NK-92 (cell line): Measurements from ENCODE around the gene HIBCH.
"Not testable (repeated sequence)": the region's sequence is repeated elsewhere in the genome, so short reads cannot be mapped to it uniquely, and the experiment has no call there.

Experiments used
- DNase-seq: peaks from one replicate; lab custom pipeline; 2025; ENCODE audit not compliant: unreplicated experiment; lab: John Stamatoyannopoulos, UW

HIBCH gene

DNA sequence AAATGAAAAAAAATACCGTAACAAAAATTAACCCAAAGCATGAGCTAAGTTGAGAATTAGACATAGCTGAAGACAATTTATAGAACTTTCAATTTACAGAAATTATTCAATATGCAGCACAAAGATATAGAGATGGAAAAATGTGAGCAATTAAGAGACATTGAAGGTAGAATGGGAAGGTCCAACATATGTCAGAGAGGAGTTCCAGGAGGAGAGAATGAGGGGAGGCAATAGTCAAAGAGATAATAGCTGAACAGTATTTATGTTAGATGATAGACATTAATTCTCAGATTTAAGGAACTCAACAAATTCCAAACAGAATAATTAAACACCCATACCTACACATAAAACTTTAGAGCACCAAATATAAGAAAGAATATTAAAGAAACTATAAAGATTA is 154.1 kb downstream of the HIBCH start:
- DNase-seq: no peak

DNA sequence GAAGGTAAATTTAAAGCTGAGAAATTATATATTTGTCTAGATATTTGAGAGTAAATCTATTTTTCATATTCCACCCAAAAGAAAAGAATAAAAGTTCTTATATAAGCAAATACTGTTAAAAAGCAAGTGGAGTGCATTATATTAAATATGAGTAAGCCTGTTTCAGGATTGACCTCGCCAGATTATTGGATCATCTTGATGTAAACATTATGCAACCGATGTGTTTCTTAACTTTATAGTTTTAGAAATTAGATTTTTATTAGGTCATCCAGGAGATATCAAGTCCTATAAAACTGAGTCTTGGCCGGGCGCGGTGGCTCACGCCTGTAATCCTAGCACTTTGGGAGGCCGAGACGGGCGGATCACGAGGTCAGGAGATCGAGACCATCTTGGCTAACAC is 156.8 kb downstream of the HIBCH start:
- DNase-seq: no peak

DNA sequence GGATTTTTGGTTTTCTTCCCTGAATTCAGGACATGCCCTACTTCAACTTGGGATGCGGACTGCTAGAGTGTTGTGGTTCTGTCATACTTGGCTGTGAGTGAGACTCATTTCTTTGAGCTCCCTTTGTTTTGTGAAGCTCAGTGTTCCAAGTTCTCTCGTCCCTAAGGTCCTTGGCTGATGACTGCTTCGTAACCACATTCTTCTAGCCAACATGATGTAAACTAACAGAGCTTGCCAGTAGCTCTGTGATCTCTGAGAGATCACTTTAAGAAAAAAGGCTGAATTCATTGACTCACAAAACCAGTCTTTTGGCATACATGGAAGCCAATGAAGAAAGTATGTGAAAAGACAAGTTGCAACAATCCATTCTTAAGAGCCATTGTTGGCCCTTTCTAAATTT is 160.2 kb downstream of the HIBCH start:
- no peak for DNase-seq

DNA sequence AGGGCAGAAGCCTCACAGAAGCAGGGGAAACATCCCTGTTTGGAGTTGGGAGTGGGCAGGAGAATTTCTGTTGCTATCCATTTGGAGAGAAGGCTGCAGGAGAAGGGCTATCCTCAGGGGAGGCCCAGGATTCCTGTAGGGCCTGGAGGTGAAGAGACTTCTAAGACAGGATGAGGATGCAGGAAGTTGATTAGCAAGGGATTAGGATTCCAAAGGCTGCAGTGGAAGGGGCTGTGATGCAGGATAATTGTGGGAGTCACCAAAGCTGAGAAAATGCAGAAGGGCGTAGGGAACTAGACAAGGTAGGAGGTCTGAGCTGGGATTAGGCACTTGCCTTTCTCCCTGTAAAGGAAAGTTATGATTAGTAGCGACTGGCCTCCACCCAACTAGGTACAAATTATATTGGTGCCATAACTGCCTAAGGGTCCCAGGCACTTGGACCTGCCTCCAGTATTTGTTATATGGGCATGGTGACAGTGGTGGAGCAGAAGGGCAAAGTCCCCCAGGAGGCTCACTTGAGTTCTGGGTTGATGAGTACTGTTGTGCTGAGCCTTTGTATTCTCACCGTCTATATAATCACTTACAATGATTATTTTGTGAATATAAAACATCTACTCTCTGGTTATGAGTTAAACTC is 160.7 kb downstream of the HIBCH start:
- no peak for DNase-seq

DNA sequence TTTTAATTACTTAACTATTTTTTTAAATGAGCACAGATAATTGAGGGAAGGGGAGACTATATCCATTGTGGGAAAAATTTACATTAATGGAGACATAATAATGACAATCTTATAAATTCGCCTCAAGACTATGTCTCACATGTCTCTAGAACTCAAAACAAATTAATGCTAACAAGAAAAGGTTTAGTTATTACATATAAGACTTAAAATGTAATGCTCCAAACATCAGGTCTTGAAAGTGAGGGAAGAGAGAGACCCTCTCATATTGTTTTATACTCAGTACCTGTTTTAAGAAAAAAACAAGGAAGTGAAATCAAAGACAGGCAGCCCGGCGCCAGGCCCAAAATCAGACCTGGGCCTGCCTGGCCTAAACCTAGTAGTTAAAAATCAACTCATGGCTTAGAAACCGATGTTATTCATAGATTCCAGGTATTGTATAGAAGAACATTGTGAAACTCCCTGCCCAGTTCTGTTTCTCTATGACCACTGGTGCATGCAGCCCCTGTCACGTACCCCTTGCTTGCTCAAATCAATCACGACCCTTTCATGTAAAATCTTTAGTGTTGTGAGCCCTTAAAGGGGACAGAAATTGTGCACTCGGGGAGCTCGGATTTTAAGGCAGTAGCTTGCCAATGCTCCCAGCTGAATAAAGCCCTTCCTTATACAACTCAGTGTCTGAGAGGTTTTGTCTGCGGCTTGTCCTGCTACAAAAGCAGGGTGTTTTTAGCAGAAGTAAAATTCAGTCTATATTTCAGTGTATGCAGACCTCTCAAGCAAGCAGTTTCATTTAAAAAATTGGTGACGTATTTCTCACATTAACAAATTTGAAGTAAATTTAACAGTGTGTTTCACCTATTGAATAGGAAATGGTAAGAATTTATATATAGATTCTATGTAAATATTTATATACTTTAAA is 161.8 kb downstream of the HIBCH start:
- not testable (repeated sequence) for DNase-seq

DNA sequence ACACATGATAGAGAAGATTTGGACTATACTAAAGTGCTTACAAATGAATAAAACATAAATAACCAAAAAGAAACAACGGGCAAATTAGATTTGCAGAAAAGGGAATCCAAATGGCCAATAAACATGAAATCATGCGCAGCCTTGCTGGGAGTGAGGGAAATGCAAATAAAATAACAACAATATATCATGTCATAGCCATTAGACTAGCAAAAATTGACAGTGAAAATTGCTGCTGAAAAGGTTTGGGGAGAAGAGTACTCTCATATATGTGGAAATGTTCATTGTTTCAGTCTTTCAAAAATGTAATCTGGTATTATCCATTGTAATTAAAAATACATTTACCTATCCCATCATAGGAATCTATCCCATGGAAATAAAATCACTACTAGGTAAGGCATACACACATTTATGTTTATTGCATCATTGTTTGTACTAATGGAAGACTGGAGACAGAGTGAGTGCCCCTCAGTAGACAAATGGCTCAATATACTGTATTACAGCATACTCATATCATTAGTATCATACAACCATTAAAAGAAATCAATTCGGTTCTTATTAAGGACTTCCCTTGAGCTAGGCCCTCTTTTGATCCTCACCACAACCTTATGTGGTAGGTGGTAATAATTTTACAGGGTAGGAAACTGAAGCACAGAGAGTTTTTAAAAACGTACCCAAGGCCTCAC is 163.0 kb downstream of the HIBCH start:
- no peak for DNase-seq
